Left lung (tissue), 10 donors: ENCODE measurements around the gene ENOX2. TPM values are rescaled to one million over a fixed set of nuclear protein-coding genes. Genes with fewer than 3 reads are reported as not detected.

Experiments used
- ATAC-seq: fragments of 200-7000 bp; cut with Tn5 transposase; one replicate; pipeline ENCODE4 v1.9.1; 2020; ENCODE audit warnings: moderate library complexity
- DNase-seq, 4 donors: peaks; one replicate each; pipeline ENCODE4 v3.0.0-alpha.2; 2013 to 2020
- H3K27ac ChIP-seq, 2 donors: fragments of 200-600 bp; sonication (generic) in 1 of 2; one replicate each; pipeline versions ENCODE4 v1.5.0 to v1.8.0; 2020 to 2021
- H3K27me3 ChIP-seq, 2 donors: fragments of 200-600 bp; sonication (generic) in 1 of 2; one replicate each; pipeline versions ENCODE4 v1.5.0 to v1.8.0; 2020 to 2021
- H3K36me3 ChIP-seq, 2 donors: fragments of 200-600 bp; sonication (generic) in 1 of 2; one replicate each; pipeline versions ENCODE4 v1.5.0 to v1.8.0; 2020 to 2021
- H3K4me1 ChIP-seq, 2 donors: fragments of 200-600 bp; one replicate each; pipeline ENCODE4 v1.8.0; 2021
- H3K4me3 ChIP-seq, 2 donors: fragments of 200-600 bp; sonication (generic) in 1 of 2; one replicate each; pipeline versions ENCODE4 v1.5.0 to v1.8.0; 2020 to 2021; ENCODE audit warnings: mild to moderate bottlenecking in 1 of 2
- H3K9me3 ChIP-seq, 2 donors: fragments of 200-600 bp; sonication (generic) in 1 of 2; one replicate each; pipeline versions ENCODE4 v1.5.0 to v1.8.0; 2020 to 2021
- intact Hi-C, 2 donors: fragments of 100-400 bp; cut with DNase I; formaldehyde crosslinking; loops; one replicate each; pipeline versions ENCODE4 v1.11.2 to v1.14.2; 2022
- polyA plus RNA-seq, 6 donors: library from polyadenylated mRNA; unstranded; fragments of 120-200 nt; gene quantifications; one replicate each; pipeline ENCODE4 v1.2.1, GENCODE V29; 2013; ENCODE audit not compliant: insufficient read length in 6 of 6
- total RNA-seq, 2 donors: library from RNA; stranded (reverse); fragmentation: NEBNext Ultra II Directional; extraction: Animal tissue kit (Norgen Biotek cat#: 25700); gene quantifications; one replicate each; pipeline ENCODE4 v1.2.1, GENCODE V29; 2021
- TF ChIP-seq, protein P1 (sequence below), 2 donors: fragments of 200-600 bp; sonication (generic) in 1 of 2; IDR thresholded peaks; one replicate each; pipeline versions ENCODE4 v1.5.0 to v1.8.0; 2021; ENCODE audit warnings: antibody characterized with exemption in 2 of 2
- donor health status: DM: no; HTN: yes; CAD: no.
- donor health status: DM: no; HTN: no; CAD: no.

The ENOX2 gene
- total and polyA plus RNA-seq, 8 donors, result 2.0 to 13.4 (median 11.0) TPM

DNA sequence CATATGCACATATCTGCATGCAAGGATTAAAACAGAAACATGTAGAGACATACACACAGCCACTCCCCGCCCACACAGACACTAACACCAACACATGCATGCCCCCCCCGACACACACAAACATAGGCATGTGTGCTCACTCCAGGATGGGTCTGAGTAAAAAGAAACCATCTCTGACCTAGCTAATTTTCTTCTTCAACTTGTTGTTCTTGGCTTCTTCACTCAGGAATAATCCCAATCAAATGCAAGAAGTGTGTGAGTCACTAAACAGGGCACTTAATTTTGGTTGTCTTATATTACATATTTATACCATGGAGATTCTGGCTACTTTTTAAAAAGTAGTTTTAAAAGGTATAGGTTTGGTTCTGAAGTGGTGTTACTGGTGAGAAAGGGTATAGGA is 28.3 kb downstream of the ENOX2 start:
- TF ChIP-seq, protein P1, sequence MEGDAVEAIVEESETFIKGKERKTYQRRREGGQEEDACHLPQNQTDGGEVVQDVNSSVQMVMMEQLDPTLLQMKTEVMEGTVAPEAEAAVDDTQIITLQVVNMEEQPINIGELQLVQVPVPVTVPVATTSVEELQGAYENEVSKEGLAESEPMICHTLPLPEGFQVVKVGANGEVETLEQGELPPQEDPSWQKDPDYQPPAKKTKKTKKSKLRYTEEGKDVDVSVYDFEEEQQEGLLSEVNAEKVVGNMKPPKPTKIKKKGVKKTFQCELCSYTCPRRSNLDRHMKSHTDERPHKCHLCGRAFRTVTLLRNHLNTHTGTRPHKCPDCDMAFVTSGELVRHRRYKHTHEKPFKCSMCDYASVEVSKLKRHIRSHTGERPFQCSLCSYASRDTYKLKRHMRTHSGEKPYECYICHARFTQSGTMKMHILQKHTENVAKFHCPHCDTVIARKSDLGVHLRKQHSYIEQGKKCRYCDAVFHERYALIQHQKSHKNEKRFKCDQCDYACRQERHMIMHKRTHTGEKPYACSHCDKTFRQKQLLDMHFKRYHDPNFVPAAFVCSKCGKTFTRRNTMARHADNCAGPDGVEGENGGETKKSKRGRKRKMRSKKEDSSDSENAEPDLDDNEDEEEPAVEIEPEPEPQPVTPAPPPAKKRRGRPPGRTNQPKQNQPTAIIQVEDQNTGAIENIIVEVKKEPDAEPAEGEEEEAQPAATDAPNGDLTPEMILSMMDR (IDR thresholded peaks at IDR 0.05), result no peak

DNA sequence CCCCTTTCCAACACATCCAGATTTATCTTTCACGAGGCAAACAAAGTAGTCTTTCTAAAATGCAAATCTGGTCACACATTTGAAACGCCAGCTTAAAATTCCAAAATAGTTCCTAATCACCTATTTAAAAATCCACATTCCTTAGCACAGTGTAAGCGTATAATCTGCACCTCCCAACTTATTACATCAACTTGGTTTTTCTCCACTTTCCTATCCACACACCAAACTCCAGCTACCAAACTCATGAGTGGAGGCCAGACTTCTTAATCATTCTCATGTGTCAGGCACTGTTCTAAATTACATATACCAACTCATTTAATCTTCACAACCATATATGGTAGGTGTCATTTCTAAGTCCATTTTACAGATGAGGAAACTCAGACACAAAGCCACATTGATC is 33.8 kb downstream of the ENOX2 start:
- no peaks in the 10 kb centered on the region for H3K36me3 ChIP-seq
- ATAC-seq (no peak), DNase-seq (no peak)
- no peaks in the 10 kb centered on the region for H3K9me3 ChIP-seq
- no peak overlapping the region for H3K4me3 ChIP-seq
- TF ChIP-seq, protein P1 (IDR thresholded peaks at IDR 0.05), result no peak
- intact Hi-C loops, result no loop called here
- H3K27ac ChIP-seq, result no peak overlapping the region
- H3K27me3 ChIP-seq, result no peaks in the 10 kb centered on the region
- H3K4me1 ChIP-seq, result no peaks in the 10 kb centered on the region

More for the DNA sequence above, 28.3 kb downstream of the ENOX2 start:
- no peak for DNase-seq
- intact Hi-C loops, result no loop called here
- Histone ChIP-seq H3K27me3 (no peaks in the 10 kb centered on the region), H3K36me3 (no peaks in the 10 kb centered on the region), H3K9me3 (no peaks in the 10 kb centered on the region), H3K4me1 (peaks cover 0 to 3% of the 10 kb centered on the region in 2 donors), H3K4me3 (no peak overlapping the region), H3K27ac (no peak overlapping the region)
- no peak for ATAC-seq

DNA sequence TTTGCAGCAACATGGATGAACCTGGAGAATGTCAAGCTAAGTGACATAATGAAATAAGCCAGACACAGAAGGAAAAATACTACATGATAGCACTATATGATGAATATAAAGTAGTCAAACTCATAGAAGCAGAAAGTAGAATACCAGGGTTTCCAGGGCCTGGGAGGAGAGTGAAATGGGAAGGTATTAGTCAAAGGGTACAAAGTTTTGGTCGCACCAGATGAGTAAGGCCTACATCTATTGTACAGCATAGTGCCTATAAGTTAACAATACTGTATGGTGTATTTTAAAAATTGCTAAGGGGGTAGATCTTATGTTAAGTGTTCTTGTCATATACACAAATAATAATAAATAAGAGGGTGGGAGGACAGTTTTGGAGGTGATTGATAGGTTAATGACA is 41.5 kb downstream of the ENOX2 start:
- intact Hi-C loops, result no loop called here
- Histone ChIP-seq H3K9me3 (no peaks in the 10 kb centered on the region), H3K4me3 (no peak overlapping the region), H3K36me3 (no peaks in the 10 kb centered on the region), H3K4me1 (no peaks in the 10 kb centered on the region), H3K27me3 (no peaks in the 10 kb centered on the region), H3K27ac (no peak overlapping the region)
- ATAC-seq, result no peak
- TF ChIP-seq, protein P1 (IDR thresholded peaks at IDR 0.05), result no peak
- no peak for DNase-seq

DNA sequence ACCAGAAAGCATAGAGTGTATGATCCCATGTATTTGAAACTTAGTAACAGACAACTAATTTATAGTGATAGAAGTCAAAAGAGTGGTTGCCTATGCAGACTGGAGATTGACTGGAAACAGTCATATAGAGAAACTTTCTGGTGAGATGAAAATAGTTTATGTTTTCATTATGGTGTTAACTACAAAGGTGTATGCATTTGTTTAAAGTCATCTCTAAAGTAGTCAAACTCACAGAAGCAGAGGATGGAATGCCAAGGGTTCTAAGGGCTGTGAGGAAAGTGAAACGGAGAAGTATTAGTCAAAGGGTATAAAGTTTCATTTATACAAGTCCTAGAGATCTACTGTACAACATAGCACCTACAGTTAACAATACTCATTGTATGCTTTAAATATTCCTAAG is 45.8 kb downstream of the ENOX2 start:
- intact Hi-C loops, result no loop called here
- Histone ChIP-seq H3K9me3 (no peaks in the 10 kb centered on the region), H3K4me3 (no peak overlapping the region), H3K36me3 (no peaks in the 10 kb centered on the region), H3K27ac (no peak overlapping the region), H3K27me3 (no peaks in the 10 kb centered on the region), H3K4me1 (no peaks in the 10 kb centered on the region)
- no peak for DNase-seq
- TF ChIP-seq, protein P1 (IDR thresholded peaks at IDR 0.05), result no peak
- ATAC-seq, result no peak

DNA sequence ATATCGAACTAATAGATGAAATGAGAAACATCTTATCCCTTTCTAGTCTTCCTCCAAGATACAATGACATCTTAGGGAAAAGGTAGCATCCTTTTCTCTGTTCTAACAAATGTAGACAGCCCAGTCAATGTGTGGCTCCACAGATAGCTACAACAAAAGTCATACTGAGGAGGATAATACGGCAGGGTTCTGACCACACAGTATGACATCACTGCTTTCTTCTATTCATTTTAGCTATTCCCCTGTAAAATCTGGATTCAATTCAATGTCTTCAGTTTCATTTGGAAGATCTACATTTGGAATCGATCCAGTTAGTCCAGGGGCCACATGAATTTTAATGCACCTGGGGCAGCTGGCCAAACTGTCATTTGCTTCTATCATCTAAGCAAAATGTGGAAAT is 51.4 kb downstream of the ENOX2 start:
- no peak overlapping the region for H3K4me3 ChIP-seq
- no peaks in the 10 kb centered on the region for H3K36me3 ChIP-seq
- ATAC-seq (no peak), DNase-seq (no peak)
- TF ChIP-seq, protein P1 (IDR thresholded peaks at IDR 0.05), result no peak
- intact Hi-C loops, result no loop called here
- no peaks in the 10 kb centered on the region for H3K4me1 ChIP-seq
- no peaks in the 10 kb centered on the region for H3K9me3 ChIP-seq
- no peaks in the 10 kb centered on the region for H3K27me3 ChIP-seq
- no peak overlapping the region for H3K27ac ChIP-seq
